Measurements from ENCODE around the gene RDH8. TPM values are rescaled to one million over a fixed set of nuclear protein-coding genes. Genes with fewer than 3 reads are reported as not detected.
A peak's percentile ranks its signal among the peaks of the same experiment; 100 is the strongest.
"Not testable (repeated sequence)": the region's sequence is repeated elsewhere in the genome, so short reads cannot be mapped to it uniquely, and the experiment has no call there.

Gene RDH8
- total RNA-seq, 3 donors from 2014 or later = not detected

DNA sequence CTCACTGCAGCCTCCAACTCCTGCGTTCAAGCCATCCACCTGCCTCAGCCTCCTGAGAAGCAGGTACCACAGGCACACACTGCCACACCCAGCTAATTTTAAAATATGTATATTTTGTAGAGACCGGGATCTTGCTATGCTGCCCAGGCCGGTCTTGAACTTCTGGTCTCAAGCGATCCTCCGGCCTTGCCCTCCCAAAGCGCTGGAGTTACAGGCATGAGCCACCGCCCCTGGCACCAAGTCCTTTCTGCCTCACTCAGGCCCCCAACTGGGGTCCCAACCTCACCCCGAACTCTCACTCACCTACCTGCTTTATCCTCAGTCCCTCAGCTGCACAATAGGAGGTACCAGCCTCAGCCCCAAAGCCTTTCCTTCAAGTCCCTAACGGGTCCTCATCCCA lies 2.3 kb upstream of the RDH8 start:
- H3K4me1 Mint-ChIP-seq (ENCODE audit: low read depth) = peaks cover 22% of the 10 kb centered on the region
- peaks cover 2% of the 10 kb centered on the region for H3K36me3 Mint-ChIP-seq (ENCODE audit: insufficient read depth)
- ATAC-seq = no peak
- no peak for DNase-seq
- H3K4me3 Mint-ChIP-seq = no peak overlapping the region
- peaks cover 65% of the 10 kb centered on the region for H3K27me3 Mint-ChIP-seq (ENCODE audit: low read depth)
- H3K9me3 Mint-ChIP-seq = no peaks in the 10 kb centered on the region

DNA sequence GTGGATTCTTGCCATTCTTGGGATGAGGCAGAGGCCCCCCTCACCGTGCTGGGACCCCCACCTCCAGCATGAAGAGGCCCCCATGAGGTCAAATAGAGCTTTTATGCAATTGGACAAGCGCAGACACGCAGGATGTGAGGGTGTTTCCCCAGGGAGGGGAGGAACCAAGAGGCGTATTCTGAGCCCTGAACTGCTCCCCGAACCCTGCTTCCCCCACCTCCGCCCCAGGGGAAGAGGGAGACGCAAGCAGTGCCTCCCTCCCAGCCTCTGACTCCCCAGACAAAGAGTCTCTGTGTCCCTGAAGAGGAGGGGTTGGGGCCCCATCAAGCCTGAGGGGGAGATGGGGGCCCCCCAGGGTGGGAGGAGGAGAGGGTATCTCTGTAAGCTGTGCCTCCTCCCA lies 1.3 kb upstream of the RDH8 start:
- peaks cover 14% of the 10 kb centered on the region for H3K4me1 Mint-ChIP-seq (ENCODE audit: low read depth)
- H3K27me3 Mint-ChIP-seq (ENCODE audit: low read depth) = peaks cover 59% of the 10 kb centered on the region
- ATAC-seq = no peak

GRCh38 chr19:10013834-10014618 lies 743 bp downstream of the RDH8 start:
- no peak overlapping the region for H3K4me3 Mint-ChIP-seq
- ATAC-seq = no peak
- peaks cover 4% of the 10 kb centered on the region for H3K4me1 Mint-ChIP-seq (ENCODE audit: low read depth)
- H3K27me3 Mint-ChIP-seq (ENCODE audit: low read depth) = peaks cover 42% of the 10 kb centered on the region
- H3K9me3 Mint-ChIP-seq = no peaks in the 10 kb centered on the region
- no peak for DNase-seq
- H3K36me3 Mint-ChIP-seq (ENCODE audit: insufficient read depth) = peaks cover 2% of the 10 kb centered on the region

More for the DNA sequence above, 1.3 kb upstream of the RDH8 start:
- H3K9me3 Mint-ChIP-seq = no peaks in the 10 kb centered on the region
- no peak overlapping the region for H3K4me3 Mint-ChIP-seq
- peaks cover 2% of the 10 kb centered on the region for H3K36me3 Mint-ChIP-seq (ENCODE audit: insufficient read depth)
- no peak for DNase-seq

DNA sequence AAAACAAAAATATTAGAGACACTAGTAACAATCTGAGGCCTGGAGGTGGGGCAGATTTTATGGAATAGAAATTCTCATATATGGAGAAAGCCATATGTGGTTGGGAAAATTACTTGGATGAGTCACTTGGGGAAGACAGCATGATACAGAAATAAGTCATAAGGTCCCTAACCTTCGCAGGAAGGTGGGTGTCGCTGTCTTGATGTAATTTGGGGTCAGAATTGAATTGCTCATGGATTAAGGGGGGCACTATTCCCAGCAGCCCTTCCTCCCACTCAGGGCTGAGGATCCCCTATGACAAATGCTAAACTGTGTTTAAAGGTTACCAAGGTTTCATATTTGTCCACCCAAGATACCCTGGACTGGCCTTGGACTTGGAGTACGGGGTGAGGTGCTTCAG lies 5.0 kb downstream of the RDH8 start:
- Mint-ChIP-seq H3K4me1 (ENCODE audit: low read depth) (no peaks in the 10 kb centered on the region), H3K4me3 (no peak overlapping the region), H3K27me3 (ENCODE audit: low read depth) (peaks cover 17% of the 10 kb centered on the region), H3K9me3 (no peaks in the 10 kb centered on the region), H3K36me3 (ENCODE audit: insufficient read depth) (no peaks in the 10 kb centered on the region)
- ATAC-seq = no peak
- no peak for DNase-seq

GRCh38 chr19:10018786-10019185 lies 5.5 kb downstream of the RDH8 start:
- peaks cover 13% of the 10 kb centered on the region for H3K27me3 Mint-ChIP-seq (ENCODE audit: low read depth)
- no peaks in the 10 kb centered on the region for H3K4me1 Mint-ChIP-seq (ENCODE audit: low read depth)
- no peak overlapping the region for H3K4me3 Mint-ChIP-seq
- DNase-seq (no peak), ATAC-seq (no peak)
- H3K9me3 Mint-ChIP-seq = no peaks in the 10 kb centered on the region
- no peaks in the 10 kb centered on the region for H3K36me3 Mint-ChIP-seq (ENCODE audit: insufficient read depth)

- Mint-ChIP-seq H3K4me3 (no peak overlapping the region), H3K9me3 (no peaks in the 10 kb centered on the region), H3K4me1 (ENCODE audit: low read depth) (no peaks in the 10 kb centered on the region), H3K27me3 (ENCODE audit: low read depth) (peaks cover 10% of the 10 kb centered on the region), H3K36me3 (ENCODE audit: insufficient read depth) (no peaks in the 10 kb centered on the region)
- ATAC-seq (no peak), DNase-seq (no peak)
Measured at GRCh38 chr19:10019246-10019645, 6.0 kb downstream of the RDH8 start.

GRCh38 chr19:10020851-10021250 lies 7.6 kb downstream of the RDH8 start:
- H3K4me1 Mint-ChIP-seq (ENCODE audit: low read depth) = no peaks in the 10 kb centered on the region
- H3K9me3 Mint-ChIP-seq = no peaks in the 10 kb centered on the region
- DNase-seq (no peak), ATAC-seq (no peak)
- peaks cover 8% of the 10 kb centered on the region for H3K27me3 Mint-ChIP-seq (ENCODE audit: low read depth)
- no peak overlapping the region for H3K4me3 Mint-ChIP-seq
- H3K36me3 Mint-ChIP-seq (ENCODE audit: insufficient read depth) = no peaks in the 10 kb centered on the region

GRCh38 chr19:10021446-10021845 lies 8.2 kb downstream of the RDH8 start:
- DNase-seq = no peak
- Mint-ChIP-seq H3K27me3 (ENCODE audit: low read depth) (peaks cover 9% of the 10 kb centered on the region), H3K36me3 (ENCODE audit: insufficient read depth) (no peaks in the 10 kb centered on the region), H3K4me3 (no peak overlapping the region), H3K9me3 (no peaks in the 10 kb centered on the region), H3K4me1 (ENCODE audit: low read depth) (no peaks in the 10 kb centered on the region)
- ATAC-seq = no peak

GRCh38 chr19:10021863-10022262 lies 8.6 kb downstream of the RDH8 start:
- Mint-ChIP-seq H3K4me3 (no peak overlapping the region), H3K9me3 (no peaks in the 10 kb centered on the region), H3K27me3 (ENCODE audit: low read depth) (peaks cover 12% of the 10 kb centered on the region), H3K36me3 (ENCODE audit: insufficient read depth) (no peaks in the 10 kb centered on the region), H3K4me1 (ENCODE audit: low read depth) (no peaks in the 10 kb centered on the region)
- ATAC-seq (no peak), DNase-seq (no peak)

DNA sequence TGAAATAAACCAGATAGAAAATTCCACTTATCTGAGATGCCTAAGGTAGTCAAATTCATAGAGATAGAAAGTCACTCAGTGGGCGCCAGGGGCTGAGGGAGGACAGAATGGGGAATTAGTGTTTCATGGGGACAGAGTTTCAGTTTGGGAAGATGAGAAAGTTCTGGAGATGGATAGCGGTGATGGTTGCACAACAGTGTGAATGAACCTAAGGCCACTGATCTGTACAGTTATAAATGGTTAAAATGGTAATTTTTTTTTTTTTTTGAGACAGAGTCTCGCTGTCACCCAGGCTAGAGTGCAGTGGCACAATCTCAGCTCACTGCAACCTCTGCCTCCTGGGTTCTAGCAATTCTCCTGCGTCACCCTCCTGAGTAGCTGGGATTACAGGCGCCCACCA lies 9.8 kb downstream of the RDH8 start:
- not testable (repeated sequence) for DNase-seq; ATAC-seq; H3K36me3 Mint-ChIP-seq (ENCODE audit: insufficient read depth); H3K9me3 Mint-ChIP-seq; H3K4me3 Mint-ChIP-seq; H3K4me1 Mint-ChIP-seq (ENCODE audit: low read depth)
- peaks cover 17% of the 10 kb centered on the region for H3K27me3 Mint-ChIP-seq (ENCODE audit: low read depth)

DNA sequence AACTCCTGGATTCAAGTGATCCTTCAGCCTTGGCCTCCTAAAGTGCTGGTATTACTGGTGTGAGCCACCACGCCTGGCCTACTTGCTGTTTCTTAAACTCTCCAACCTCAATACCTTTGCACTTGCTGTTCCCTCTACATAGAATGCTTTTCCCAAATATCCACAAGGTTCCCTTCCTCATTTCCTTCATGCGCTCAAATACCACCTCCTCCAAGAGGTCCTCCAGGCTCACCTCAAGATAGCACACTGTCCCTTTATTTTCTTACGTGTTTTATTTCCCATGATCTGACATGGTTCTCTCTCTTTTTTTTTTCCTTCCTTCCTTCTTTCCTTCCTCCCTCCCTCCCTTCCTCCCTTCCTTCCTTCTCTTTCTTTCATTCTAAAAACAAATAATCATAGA lies 13.5 kb downstream of the RDH8 start:
- peaks cover 2% of the 10 kb centered on the region for H3K4me1 Mint-ChIP-seq (ENCODE audit: low read depth)
- no peaks in the 10 kb centered on the region for H3K9me3 Mint-ChIP-seq
- peaks cover 15% of the 10 kb centered on the region for H3K27me3 Mint-ChIP-seq (ENCODE audit: low read depth)
- no peak overlapping the region for H3K4me3 Mint-ChIP-seq
- ATAC-seq = no peak
- H3K36me3 Mint-ChIP-seq (ENCODE audit: insufficient read depth) = no peaks in the 10 kb centered on the region
- no peak for DNase-seq

DNA sequence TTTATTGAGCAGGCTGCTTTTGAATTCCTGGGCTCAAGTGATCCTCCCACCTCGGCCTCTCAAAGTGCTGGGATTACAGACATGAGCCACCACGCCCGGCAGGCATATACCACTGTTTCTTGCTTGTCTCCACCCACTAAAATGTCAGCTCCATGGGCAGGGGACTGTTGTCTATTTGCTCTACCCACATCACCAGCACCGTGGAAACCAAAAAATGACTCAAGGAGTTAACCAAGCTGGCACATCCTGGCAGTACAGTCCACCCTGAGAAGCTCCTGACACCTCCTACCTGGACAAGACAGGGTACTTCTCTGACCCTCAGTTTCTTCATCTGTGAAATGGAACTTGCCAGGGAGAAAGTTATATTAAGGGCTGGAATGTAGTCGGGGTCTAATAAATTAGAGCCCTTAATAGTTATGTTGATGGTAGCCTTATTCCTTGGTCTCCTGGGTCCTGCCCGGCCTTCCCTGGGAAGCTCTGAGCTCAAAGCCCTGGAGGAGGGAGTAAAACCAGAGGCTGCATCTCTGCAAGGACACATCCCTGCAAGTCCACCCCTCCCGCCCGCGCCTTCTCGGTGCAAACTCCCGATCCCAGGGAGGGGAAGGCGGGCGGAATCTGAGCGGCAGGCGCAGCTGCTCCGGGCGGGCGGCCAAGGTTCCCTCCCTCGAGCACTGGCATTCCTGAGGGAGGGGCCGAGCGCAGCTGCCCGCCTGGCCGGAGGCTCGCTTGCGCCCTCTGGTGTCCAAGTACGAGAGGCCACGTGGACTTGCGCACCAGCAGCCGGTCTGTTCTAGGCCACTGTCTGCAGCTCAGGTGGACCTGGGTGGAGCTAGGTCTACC lies 14.1 kb downstream of the RDH8 start:
- ATAC-seq (peak; percentile 92), DNase-seq (peak; percentile 70)
- Mint-ChIP-seq H3K4me3 (no peak overlapping the region), H3K9me3 (no peaks in the 10 kb centered on the region), H3K4me1 (ENCODE audit: low read depth) (peaks cover 2% of the 10 kb centered on the region), H3K36me3 (ENCODE audit: insufficient read depth) (no peaks in the 10 kb centered on the region), H3K27me3 (ENCODE audit: low read depth) (peaks cover 19% of the 10 kb centered on the region)

DNA sequence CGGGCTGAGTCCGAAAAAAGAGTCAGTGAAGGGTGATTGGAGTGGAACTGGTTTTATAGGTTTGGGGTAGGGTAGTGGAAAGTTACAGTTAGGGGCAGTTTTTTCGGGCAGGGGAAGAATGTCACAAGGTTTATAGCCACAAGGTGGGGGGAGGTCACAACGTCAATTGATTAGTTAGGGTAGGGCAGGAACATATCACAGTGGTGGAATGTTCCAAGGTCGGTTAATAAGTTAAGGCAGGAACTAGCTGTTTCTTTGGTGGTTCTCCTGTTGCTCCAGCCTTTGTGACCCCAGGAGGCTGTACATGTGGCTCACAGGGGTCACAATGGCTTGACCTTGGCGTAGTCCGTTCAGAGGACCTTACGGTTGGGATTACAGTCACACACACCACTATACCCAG lies 20.3 kb downstream of the RDH8 start:
- H3K4me3 Mint-ChIP-seq = no peak overlapping the region
- DNase-seq = no peak
- no peaks in the 10 kb centered on the region for H3K9me3 Mint-ChIP-seq
- no peaks in the 10 kb centered on the region for H3K4me1 Mint-ChIP-seq (ENCODE audit: low read depth)
- H3K36me3 Mint-ChIP-seq (ENCODE audit: insufficient read depth) = no peaks in the 10 kb centered on the region
- ATAC-seq = no peak
- peaks cover 26% of the 10 kb centered on the region for H3K27me3 Mint-ChIP-seq (ENCODE audit: low read depth)

DNA sequence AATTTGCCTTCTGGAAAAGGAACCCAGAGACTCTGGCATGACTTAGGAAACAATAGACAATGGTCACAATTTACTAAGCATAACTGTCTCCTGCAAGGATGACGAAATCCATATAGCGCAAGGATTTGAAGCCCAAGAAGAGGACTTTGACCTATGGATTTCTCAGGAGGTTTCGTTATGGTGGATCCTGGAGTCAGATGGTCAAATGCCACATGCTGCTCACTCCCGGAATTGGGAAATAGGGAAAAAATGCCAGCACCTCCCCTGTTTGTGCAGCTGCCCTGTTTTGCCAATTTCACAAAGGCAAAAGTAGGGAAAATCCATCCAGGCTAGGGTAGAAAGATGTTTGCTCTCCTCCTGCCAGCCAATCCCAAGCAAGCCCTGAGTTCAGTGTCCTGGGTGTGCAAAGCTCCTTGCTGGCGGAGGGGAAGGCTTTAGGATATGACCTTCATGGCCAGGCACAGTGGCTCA lies 23.4 kb downstream of the RDH8 start:
- no peak for DNase-seq
- Mint-ChIP-seq H3K4me1 (ENCODE audit: low read depth) (no peaks in the 10 kb centered on the region), H3K36me3 (ENCODE audit: insufficient read depth) (no peaks in the 10 kb centered on the region), H3K4me3 (no peak overlapping the region), H3K27me3 (ENCODE audit: low read depth) (peaks cover 41% of the 10 kb centered on the region), H3K9me3 (no peaks in the 10 kb centered on the region)
- no peak for ATAC-seq

- Mint-ChIP-seq H3K9me3 (no peaks in the 10 kb centered on the region), H3K36me3 (ENCODE audit: insufficient read depth) (no peaks in the 10 kb centered on the region), H3K4me1 (ENCODE audit: low read depth) (no peaks in the 10 kb centered on the region), H3K27me3 (ENCODE audit: low read depth) (peaks cover 42% of the 10 kb centered on the region), H3K4me3 (no peak overlapping the region)
- DNase-seq (no peak), ATAC-seq (no peak)
Measured at GRCh38 chr19:10037367-10037766, 24.1 kb downstream of the RDH8 start.

Data from activated T-cell treated with anti-CD3 and anti-CD28 coated beads, Interleukin-2, amount 50 U/mL, for 4 hours (primary cell).